Measurements from ENCODE around the gene SLC39A6.

Gene SLC39A6

GRCh38 chr18:36153771-36154170 lies 24.6 kb upstream of the SLC39A6 start:
- Histone ChIP-seq H3K27me3 (ENCODE audit: insufficient read depth, poor library complexity, severe bottlenecking) (no peaks in the 10 kb centered on the region), H3K36me3 (ENCODE audit: low read depth) (peaks cover 74% of the 10 kb centered on the region), H3K4me1 (ENCODE audit: insufficient read depth, poor library complexity, severe bottlenecking) (no peaks in the 10 kb centered on the region)

GRCh38 chr18:36153203-36153602 lies 24.1 kb upstream of the SLC39A6 start:
- DNase-seq (ENCODE audit: low spot score): no peak
- no peak for TF ChIP-seq CTCF (IDR thresholded peaks at IDR 0.05; ENCODE audit: poor library complexity, severe bottlenecking)
- H3K27ac ChIP-seq (ENCODE audit: poor library complexity, severe bottlenecking): no peak overlapping the region
- H3K36me3 ChIP-seq (ENCODE audit: low read depth): peaks cover 74% of the 10 kb centered on the region
- no peaks in the 10 kb centered on the region for H3K27me3 ChIP-seq (ENCODE audit: insufficient read depth, poor library complexity, severe bottlenecking)
- H3K4me3 ChIP-seq (ENCODE audit: severe bottlenecking): no peak overlapping the region
- H3K9me3 ChIP-seq (ENCODE audit: severe bottlenecking): no peaks in the 10 kb centered on the region
- no peak for ATAC-seq (ENCODE audit: low read depth)
- no peaks in the 10 kb centered on the region for H3K4me1 ChIP-seq (ENCODE audit: insufficient read depth, poor library complexity, severe bottlenecking)

More at GRCh38 chr18:36153771-36154170, 24.6 kb upstream of the SLC39A6 start:
- ATAC-seq (ENCODE audit: low read depth): no peak
- no peak for DNase-seq (ENCODE audit: low spot score)
- TF ChIP-seq CTCF (IDR thresholded peaks at IDR 0.05; ENCODE audit: poor library complexity, severe bottlenecking): no peak
- H3K4me3 ChIP-seq (ENCODE audit: severe bottlenecking): no peak overlapping the region
- no peaks in the 10 kb centered on the region for H3K9me3 ChIP-seq (ENCODE audit: severe bottlenecking)
- H3K27ac ChIP-seq (ENCODE audit: poor library complexity, severe bottlenecking): no peak overlapping the region

- no peak overlapping the region for H3K4me3 ChIP-seq (ENCODE audit: severe bottlenecking)
- ATAC-seq (ENCODE audit: low read depth) (no peak), DNase-seq (ENCODE audit: low spot score) (no peak)
- no peak overlapping the region for H3K27ac ChIP-seq (ENCODE audit: poor library complexity, severe bottlenecking)
- no peaks in the 10 kb centered on the region for H3K4me1 ChIP-seq (ENCODE audit: insufficient read depth, poor library complexity, severe bottlenecking)
- peaks cover 75% of the 10 kb centered on the region for H3K36me3 ChIP-seq (ENCODE audit: low read depth)
- no peak for TF ChIP-seq CTCF (IDR thresholded peaks at IDR 0.05; ENCODE audit: poor library complexity, severe bottlenecking)
- H3K9me3 ChIP-seq (ENCODE audit: severe bottlenecking): no peaks in the 10 kb centered on the region
- no peaks in the 10 kb centered on the region for H3K27me3 ChIP-seq (ENCODE audit: insufficient read depth, poor library complexity, severe bottlenecking)
These were observed 23.6 kb upstream of the SLC39A6 start for GRCh38 chr18:36152781-36153180.

- H3K27me3 ChIP-seq (ENCODE audit: insufficient read depth, poor library complexity, severe bottlenecking): no peaks in the 10 kb centered on the region
- no peak for DNase-seq (ENCODE audit: low spot score)
- ATAC-seq (ENCODE audit: low read depth): no peak
- H3K4me1 ChIP-seq (ENCODE audit: insufficient read depth, poor library complexity, severe bottlenecking): no peaks in the 10 kb centered on the region
- H3K27ac ChIP-seq (ENCODE audit: poor library complexity, severe bottlenecking): no peak overlapping the region
- no peak overlapping the region for H3K4me3 ChIP-seq (ENCODE audit: severe bottlenecking)
- TF ChIP-seq CTCF (IDR thresholded peaks at IDR 0.05; ENCODE audit: poor library complexity, severe bottlenecking): no peak
- peaks cover 79% of the 10 kb centered on the region for H3K36me3 ChIP-seq (ENCODE audit: low read depth)
- no peaks in the 10 kb centered on the region for H3K9me3 ChIP-seq (ENCODE audit: severe bottlenecking)
These were observed 20.6 kb upstream of the SLC39A6 start for GRCh38 chr18:36149514-36150289.

- no peak overlapping the region for H3K27ac ChIP-seq (ENCODE audit: poor library complexity, severe bottlenecking)
- H3K4me1 ChIP-seq (ENCODE audit: insufficient read depth, poor library complexity, severe bottlenecking): no peaks in the 10 kb centered on the region
- ATAC-seq (ENCODE audit: low read depth) (no peak), DNase-seq (ENCODE audit: low spot score) (no peak)
- no peak overlapping the region for H3K4me3 ChIP-seq (ENCODE audit: severe bottlenecking)
- peaks cover 96% of the 10 kb centered on the region for H3K36me3 ChIP-seq (ENCODE audit: low read depth)
- H3K27me3 ChIP-seq (ENCODE audit: insufficient read depth, poor library complexity, severe bottlenecking): no peaks in the 10 kb centered on the region
- no peak for TF ChIP-seq CTCF (IDR thresholded peaks at IDR 0.05; ENCODE audit: poor library complexity, severe bottlenecking)
- H3K9me3 ChIP-seq (ENCODE audit: severe bottlenecking): no peaks in the 10 kb centered on the region
These were observed 14.3 kb upstream of the SLC39A6 start for GRCh38 chr18:36143391-36143790.
